ENCODE results near the gene IVNS1ABP. TPM values are rescaled to one million over a fixed set of nuclear protein-coding genes. Genes with fewer than 3 reads are reported as not detected.

The IVNS1ABP gene
- total RNA-seq, 4 donors from 2014 or later: 18.3 to 38.1 (median 32.3) TPM

GRCh38 chr1:185309566-185309965 is 7.5 kb downstream of the IVNS1ABP start:
- in situ Hi-C loops (cut with MboI; ENCODE audit: low sequenced_read_pairs in 4 of 4): loop anchor here in 1 of 4 donors (25.0 kb wide), 1 partner anchor 1053 kb away; no protein-coding TSS in a partner anchor

GRCh38 chr1:185308126-185308525 is 8.9 kb downstream of the IVNS1ABP start:
- Histone ChIP-seq H3K27ac (no peak overlapping the region), H3K4me1 (peaks cover 17 to 19% of the 10 kb centered on the region in 2 donors), H3K27me3 (no peaks in the 10 kb centered on the region), H3K9me3 (no peaks in the 10 kb centered on the region), H3K36me3 (peaks cover 0 to 69% of the 10 kb centered on the region in 2 donors), H3K4me3 (no peak overlapping the region)
- ATAC-seq: no peak
- TF ChIP-seq CTCF (IDR thresholded peaks at IDR 0.05 in 4 of 5, conservative IDR thresholded peaks at IDR 0.05 in 1 of 5): no peak
- TF ChIP-seq POLR2A (IDR thresholded peaks at IDR 0.05): no peak
- intact Hi-C loops (cut with DNase I; ENCODE audit: low total_unique reads): no loop called here
- in situ Hi-C loops (cut with MboI; ENCODE audit: low sequenced_read_pairs in 4 of 4): loop anchor here in 1 of 4 donors (25.0 kb wide), 1 partner anchor 1054 kb away; no protein-coding TSS in a partner anchor
- no peak for DNase-seq

More at GRCh38 chr1:185309566-185309965, 7.5 kb downstream of the IVNS1ABP start:
- no peak for ATAC-seq
- no peak for DNase-seq
- no peak overlapping the region for H3K4me3 ChIP-seq
- H3K4me1 ChIP-seq: peaks cover 22 to 33% of the 10 kb centered on the region in 2 donors
- intact Hi-C loops (cut with DNase I; ENCODE audit: low total_unique reads): no loop called here
- peaks cover 0 to 59% of the 10 kb centered on the region in 2 donors for H3K36me3 ChIP-seq
- no peaks in the 10 kb centered on the region for H3K9me3 ChIP-seq
- no peak overlapping the region for H3K27ac ChIP-seq
- TF ChIP-seq POLR2A (IDR thresholded peaks at IDR 0.05) (no peak), CTCF (IDR thresholded peaks at IDR 0.05 in 4 of 5, conservative IDR thresholded peaks at IDR 0.05 in 1 of 5) (no peak)
- H3K27me3 ChIP-seq: no peaks in the 10 kb centered on the region

GRCh38 chr1:185305419-185305818 is 11.6 kb downstream of the IVNS1ABP start:
- in situ Hi-C loops (cut with MboI; ENCODE audit: low sequenced_read_pairs in 4 of 4): loop anchor here in 1 of 4 donors (25.0 kb wide), 1 partner anchor 1057 kb away; no protein-coding TSS in a partner anchor

GRCh38 chr1:185300152-185300551 is 16.9 kb downstream of the IVNS1ABP start:
- DNase-seq: no peak
- Histone ChIP-seq H3K36me3 (peaks cover 0 to 82% of the 10 kb centered on the region in 2 donors), H3K27ac (no peak overlapping the region), H3K4me3 (no peak overlapping the region), H3K27me3 (no peaks in the 10 kb centered on the region), H3K9me3 (no peaks in the 10 kb centered on the region), H3K4me1 (no peaks in the 10 kb centered on the region)
- in situ Hi-C loops (cut with MboI; ENCODE audit: low sequenced_read_pairs in 4 of 4) (loop anchor here in 1 of 4 donors (25.0 kb wide), 1 partner anchor 1062 kb away; no protein-coding TSS in a partner anchor), intact Hi-C loops (cut with DNase I; ENCODE audit: low total_unique reads) (no loop called here)
- TF ChIP-seq CTCF (IDR thresholded peaks at IDR 0.05 in 4 of 5, conservative IDR thresholded peaks at IDR 0.05 in 1 of 5) (no peak), POLR2A (IDR thresholded peaks at IDR 0.05) (no peak)
- ATAC-seq: no peak

More at GRCh38 chr1:185305419-185305818, 11.6 kb downstream of the IVNS1ABP start:
- H3K36me3 ChIP-seq: peaks cover 0 to 89% of the 10 kb centered on the region in 2 donors
- H3K27me3 ChIP-seq: no peaks in the 10 kb centered on the region
- H3K4me3 ChIP-seq: no peak overlapping the region
- TF ChIP-seq POLR2A (IDR thresholded peaks at IDR 0.05) (no peak), CTCF (IDR thresholded peaks at IDR 0.05 in 4 of 5, conservative IDR thresholded peaks at IDR 0.05 in 1 of 5) (no peak)
- ATAC-seq (no peak), DNase-seq (no peak)
- no peak overlapping the region for H3K27ac ChIP-seq
- intact Hi-C loops (cut with DNase I; ENCODE audit: low total_unique reads): no loop called here
- H3K4me1 ChIP-seq: no peaks in the 10 kb centered on the region
- H3K9me3 ChIP-seq: no peaks in the 10 kb centered on the region
